ENCODE measurements around the gene LILRA6. TPM values are rescaled to one million over a fixed set of nuclear protein-coding genes. Genes with fewer than 3 reads are reported as not detected.
A peak's percentile ranks its signal among the peaks of the same experiment; 100 is the strongest.

LILRA6 gene
- total and polyA plus RNA-seq, 2 of the 8 experiments (the other 6 are each of a cell fraction or from before 2014, with no cell fraction given) = not detected

DNA sequence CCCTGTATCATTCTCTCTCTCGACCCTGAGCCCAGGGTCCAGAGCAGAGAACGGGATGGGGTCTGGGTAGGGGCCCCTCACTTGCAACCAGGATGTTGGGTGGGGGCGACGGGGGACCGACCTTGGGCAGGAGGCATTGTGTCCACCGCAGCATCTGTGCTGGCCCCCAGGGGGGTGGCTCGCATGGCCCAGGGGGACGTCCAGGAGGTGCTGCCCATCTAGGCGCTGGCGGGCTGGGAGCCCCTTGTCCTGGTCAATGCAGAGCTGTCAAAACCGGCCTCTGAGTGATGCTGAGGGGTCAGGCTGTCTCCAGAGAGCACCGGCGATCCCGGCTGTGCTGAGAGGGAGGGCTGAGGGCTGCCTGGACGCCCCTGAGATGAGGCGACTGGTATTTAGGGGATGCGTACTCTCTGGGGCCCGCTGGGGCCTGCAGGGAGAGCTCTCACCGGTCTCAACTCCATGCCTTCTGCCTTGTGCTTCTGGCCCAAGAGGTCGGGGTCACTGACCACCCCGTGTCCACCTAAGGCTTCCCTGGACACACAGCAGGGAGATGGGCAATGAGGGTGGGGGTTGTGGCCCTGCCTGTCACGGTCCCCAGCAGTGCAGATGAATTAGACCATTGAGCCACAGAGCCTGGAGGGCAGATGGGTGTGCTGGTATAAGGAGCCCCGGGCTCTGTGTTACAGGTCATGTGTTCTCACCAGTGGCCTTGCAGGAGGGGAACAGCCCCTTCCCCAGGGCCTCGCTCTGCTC, 33.4 kb downstream of the LILRA6 start (continued):
- TF ChIP-seq POLR2A (IDR thresholded peaks at IDR 0.05; ENCODE audit: control extremely low read depth in 1 of 2, low read depth in 2 of 2, low read length in 2 of 2) = peak in 1 of 2 experiments; percentile 61; a peak in 2 of 3 replicates
- TF ChIP-seq FOSL1 (IDR thresholded peaks at IDR 0.05; ENCODE audit: insufficient read depth, low read depth, low read length) = no peak
- TF ChIP-seq CBX8 (IDR thresholded peaks at IDR 0.05; ENCODE audit: borderline replicate concordance, low read depth, low read length) = no peak
- 0 out of 4 replicates have a peak, but pooled peaks of 1 of the 2 experiments have one; percentile 41 for TF ChIP-seq SIN3A (conservative IDR thresholded peaks at IDR 0.05 in 1 of 2, IDR thresholded peaks at IDR 0.05 in 1 of 2; ENCODE audit: low read depth in 1 of 2, low read length in 2 of 2)
- no peak for TF ChIP-seq JUND (IDR thresholded peaks at IDR 0.05; ENCODE audit: low read length)
- no peak for TF ChIP-seq POU5F1 (IDR thresholded peaks at IDR 0.05; ENCODE audit: low read depth, low read length)
- no peak for TF ChIP-seq SUZ12 (IDR thresholded peaks at IDR 0.05; ENCODE audit: low read length)
- TF ChIP-seq TAF1 (IDR thresholded peaks at IDR 0.05; ENCODE audit: low read depth, low read length) = no peak
- no peak for TF ChIP-seq EZH2 (IDR thresholded peaks at IDR 0.05; ENCODE audit: low read depth, low read length, severe bottlenecking)
